PC-3 (cell line): ENCODE results near the gene ZNF784.

ENCODE experiments used
- EZH2 ChIP-seq: fragments of 300-600 bp; sonication (generic); IDR thresholded peaks from one replicate; pipeline ENCODE4 v1.6.1; 2017; ENCODE audit warnings: antibody characterized with exemption, mild to moderate bottlenecking, low read length; ENCODE audit not compliant: unreplicated experiment
- EZH2phosphoT487 ChIP-seq: fragments of 300-600 bp; sonication (generic); IDR thresholded peaks from 2 replicates; pipeline ENCODE4 v1.6.1; 2018; ENCODE audit warnings: mild to moderate bottlenecking, antibody characterized with exemption, low read length, borderline replicate concordance
- TF ChIP-seq, protein P1 (sequence below): fragments of 300-600 bp; sonication (generic); conservative IDR thresholded peaks from 2 replicates; pipeline ENCODE4 v1.5.1; 2017; ENCODE audit warnings: antibody characterized with exemption, low read depth, mild to moderate bottlenecking, low read length

DNA sequence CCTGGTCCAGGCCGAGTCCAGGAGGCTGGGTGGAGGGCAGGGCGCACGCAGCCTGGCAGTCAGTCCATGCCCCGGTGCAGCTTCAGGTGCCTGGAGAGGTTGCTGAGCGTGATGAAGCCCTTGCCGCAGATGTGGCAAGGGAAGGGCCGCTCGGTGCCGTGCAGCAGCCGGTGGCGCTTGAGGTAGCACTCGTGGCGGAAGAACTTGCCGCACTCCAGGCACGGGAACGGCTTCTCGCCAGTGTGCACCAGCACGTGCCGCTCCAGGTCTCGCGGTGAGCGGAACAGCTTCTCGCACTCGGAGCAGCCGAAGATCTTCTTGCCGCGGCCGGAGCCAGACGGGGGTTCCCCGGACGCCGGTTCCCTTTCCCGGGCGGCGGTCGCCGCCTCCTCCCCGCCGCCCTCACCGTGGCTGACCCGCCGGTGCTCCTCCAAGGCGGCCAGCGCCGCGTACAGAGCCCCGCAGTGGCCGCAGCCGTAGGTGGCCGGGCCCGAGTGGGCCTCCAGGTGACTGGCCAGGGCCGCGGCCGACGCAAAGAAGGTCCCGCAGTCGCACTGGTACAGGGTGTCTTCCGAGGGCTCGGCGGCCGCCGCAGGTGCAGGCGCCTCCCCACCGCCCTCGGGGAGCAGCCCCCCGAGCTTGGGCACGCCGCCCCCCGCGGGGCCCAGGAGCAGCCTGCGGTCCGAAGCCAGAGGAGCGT is 31.8 kb downstream of the ZNF784 start:
- TF ChIP-seq, protein P1, sequence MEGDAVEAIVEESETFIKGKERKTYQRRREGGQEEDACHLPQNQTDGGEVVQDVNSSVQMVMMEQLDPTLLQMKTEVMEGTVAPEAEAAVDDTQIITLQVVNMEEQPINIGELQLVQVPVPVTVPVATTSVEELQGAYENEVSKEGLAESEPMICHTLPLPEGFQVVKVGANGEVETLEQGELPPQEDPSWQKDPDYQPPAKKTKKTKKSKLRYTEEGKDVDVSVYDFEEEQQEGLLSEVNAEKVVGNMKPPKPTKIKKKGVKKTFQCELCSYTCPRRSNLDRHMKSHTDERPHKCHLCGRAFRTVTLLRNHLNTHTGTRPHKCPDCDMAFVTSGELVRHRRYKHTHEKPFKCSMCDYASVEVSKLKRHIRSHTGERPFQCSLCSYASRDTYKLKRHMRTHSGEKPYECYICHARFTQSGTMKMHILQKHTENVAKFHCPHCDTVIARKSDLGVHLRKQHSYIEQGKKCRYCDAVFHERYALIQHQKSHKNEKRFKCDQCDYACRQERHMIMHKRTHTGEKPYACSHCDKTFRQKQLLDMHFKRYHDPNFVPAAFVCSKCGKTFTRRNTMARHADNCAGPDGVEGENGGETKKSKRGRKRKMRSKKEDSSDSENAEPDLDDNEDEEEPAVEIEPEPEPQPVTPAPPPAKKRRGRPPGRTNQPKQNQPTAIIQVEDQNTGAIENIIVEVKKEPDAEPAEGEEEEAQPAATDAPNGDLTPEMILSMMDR: no peak
- TF ChIP-seq EZH2phosphoT487: no peak
- TF ChIP-seq EZH2: no peak
